Peyer's patch (tissue), 4 donors: ENCODE measurements around the gene RAPGEF5. TPM values are rescaled to one million over a fixed set of nuclear protein-coding genes. Genes with fewer than 3 reads are reported as not detected.

ENCODE experiments used
- DNase-seq, 3 donors: peaks; one replicate each; pipeline ENCODE4 v3.0.0-alpha.2; 2017 to 2019
- H3K27ac ChIP-seq, 4 donors: fragments of 200-600 bp; sonication (generic); one replicate each; pipeline ENCODE4 v1.5.1; 2016 to 2019
- H3K27me3 ChIP-seq, 2 donors: fragments of 200-600 bp; sonication (generic); one replicate each; pipeline ENCODE4 v1.5.1; 2019
- H3K36me3 ChIP-seq, 3 donors: fragments of 200-600 bp; sonication (generic); one replicate each; pipeline ENCODE4 v1.5.1; 2016 to 2019
- H3K4me1 ChIP-seq, 4 donors: fragments of 200-600 bp; sonication (generic); one replicate each; pipeline ENCODE4 v1.5.1; 2016 to 2019
- H3K4me3 ChIP-seq, 4 donors: fragments of 200-600 bp; sonication (generic); 1 replicate in 3 of 4; 2 replicates in 1 of 4; pipeline ENCODE4 v1.5.1; 2016 to 2019; ENCODE audit warnings: mild to moderate bottlenecking in 1 of 4
- H3K9me3 ChIP-seq, 4 donors: fragments of 200-600 bp; sonication (generic); one replicate each; pipeline ENCODE4 v1.5.1; 2016 to 2019; ENCODE audit warnings: mild to moderate bottlenecking in 1 of 4
- POLR2A ChIP-seq, 2 donors: fragments of 450-650 bp; IDR thresholded peaks; one replicate each; pipeline ENCODE4 v1.5.1; 2017; ENCODE audit warnings: antibody characterized with exemption in 2 of 2, mild to moderate bottlenecking in 2 of 2, moderate library complexity in 2 of 2
- total RNA-seq, 4 donors: library from RNA; depleted of rRNA; stranded (reverse); fragments of >200 nt; gene quantifications; one replicate each; pipeline ENCODE4 v1.1.0, GENCODE V29; 2016
- TF ChIP-seq, protein P1 (sequence below), 6 experiments: fragments of 450-650 bp in 4 of 6; fragments of 200-600 bp in 2 of 6; sonication (generic) in 1 of 6; IDR thresholded peaks; one replicate each; pipeline ENCODE4 v1.5.1; 2017 to 2019; ENCODE audit warnings: antibody characterized with exemption in 6 of 6, mild to moderate bottlenecking in 3 of 6, moderate library complexity in 1 of 6

The RAPGEF5 gene
- total RNA-seq, 4 donors from 2014 or later, result 92.8 to 144 (median 111) TPM

DNA sequence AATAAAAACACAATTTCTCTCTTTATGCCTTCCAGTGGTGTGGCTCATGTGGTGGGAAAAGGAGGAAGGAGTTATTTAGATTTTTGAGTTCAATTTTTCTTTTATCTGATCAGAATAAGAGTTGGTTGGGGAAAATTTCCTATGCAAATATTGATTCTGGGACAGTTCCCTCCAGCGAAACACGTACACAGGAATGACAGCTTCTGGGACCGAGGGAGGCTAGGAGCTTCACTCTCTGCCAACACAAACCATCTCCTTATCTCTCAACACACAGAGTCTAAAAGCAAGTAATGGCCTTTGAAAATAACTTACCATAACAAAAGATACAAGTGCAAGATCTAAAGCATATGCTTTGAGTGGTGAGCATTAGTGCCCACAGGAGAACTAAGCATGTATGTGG lies 122.7 kb downstream of the RAPGEF5 start:
- Histone ChIP-seq H3K27ac (no peak overlapping the region), H3K9me3 (no peaks in the 10 kb centered on the region), H3K4me3 (no peak overlapping the region), H3K4me1 (no peaks in the 10 kb centered on the region), H3K27me3 (no peaks in the 10 kb centered on the region), H3K36me3 (no peaks in the 10 kb centered on the region)
- TF ChIP-seq, protein P1, sequence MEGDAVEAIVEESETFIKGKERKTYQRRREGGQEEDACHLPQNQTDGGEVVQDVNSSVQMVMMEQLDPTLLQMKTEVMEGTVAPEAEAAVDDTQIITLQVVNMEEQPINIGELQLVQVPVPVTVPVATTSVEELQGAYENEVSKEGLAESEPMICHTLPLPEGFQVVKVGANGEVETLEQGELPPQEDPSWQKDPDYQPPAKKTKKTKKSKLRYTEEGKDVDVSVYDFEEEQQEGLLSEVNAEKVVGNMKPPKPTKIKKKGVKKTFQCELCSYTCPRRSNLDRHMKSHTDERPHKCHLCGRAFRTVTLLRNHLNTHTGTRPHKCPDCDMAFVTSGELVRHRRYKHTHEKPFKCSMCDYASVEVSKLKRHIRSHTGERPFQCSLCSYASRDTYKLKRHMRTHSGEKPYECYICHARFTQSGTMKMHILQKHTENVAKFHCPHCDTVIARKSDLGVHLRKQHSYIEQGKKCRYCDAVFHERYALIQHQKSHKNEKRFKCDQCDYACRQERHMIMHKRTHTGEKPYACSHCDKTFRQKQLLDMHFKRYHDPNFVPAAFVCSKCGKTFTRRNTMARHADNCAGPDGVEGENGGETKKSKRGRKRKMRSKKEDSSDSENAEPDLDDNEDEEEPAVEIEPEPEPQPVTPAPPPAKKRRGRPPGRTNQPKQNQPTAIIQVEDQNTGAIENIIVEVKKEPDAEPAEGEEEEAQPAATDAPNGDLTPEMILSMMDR (IDR thresholded peaks at IDR 0.05), result no peak
- TF ChIP-seq POLR2A (IDR thresholded peaks at IDR 0.05), result no peak
- no peak for DNase-seq

DNA sequence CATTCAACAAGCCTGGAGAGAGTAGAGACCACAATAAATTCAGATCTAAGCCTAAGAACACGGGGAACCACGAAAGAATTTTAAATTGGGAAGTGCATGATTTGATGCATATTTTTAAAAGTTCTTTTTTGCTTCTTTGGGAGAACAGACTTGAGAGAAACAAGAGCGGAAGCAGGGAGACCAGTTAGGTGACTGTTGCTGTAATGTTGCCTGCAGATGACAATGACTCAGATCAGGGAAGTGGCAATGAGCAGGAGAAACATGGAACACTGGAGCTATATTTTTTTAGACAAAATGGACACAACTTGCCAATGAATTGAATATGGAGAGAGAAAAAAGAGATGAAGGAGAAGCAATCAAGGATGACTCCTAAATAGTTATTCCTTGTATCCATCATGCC lies 125.1 kb downstream of the RAPGEF5 start:
- no peaks in the 10 kb centered on the region for H3K9me3 ChIP-seq
- no peak for DNase-seq
- H3K27me3 ChIP-seq, result no peaks in the 10 kb centered on the region
- H3K4me3 ChIP-seq, result no peak overlapping the region
- TF ChIP-seq, protein P1 (IDR thresholded peaks at IDR 0.05), result no peak
- TF ChIP-seq POLR2A (IDR thresholded peaks at IDR 0.05), result no peak
- no peaks in the 10 kb centered on the region for H3K36me3 ChIP-seq
- no peak overlapping the region for H3K27ac ChIP-seq
- H3K4me1 ChIP-seq, result no peaks in the 10 kb centered on the region

DNA sequence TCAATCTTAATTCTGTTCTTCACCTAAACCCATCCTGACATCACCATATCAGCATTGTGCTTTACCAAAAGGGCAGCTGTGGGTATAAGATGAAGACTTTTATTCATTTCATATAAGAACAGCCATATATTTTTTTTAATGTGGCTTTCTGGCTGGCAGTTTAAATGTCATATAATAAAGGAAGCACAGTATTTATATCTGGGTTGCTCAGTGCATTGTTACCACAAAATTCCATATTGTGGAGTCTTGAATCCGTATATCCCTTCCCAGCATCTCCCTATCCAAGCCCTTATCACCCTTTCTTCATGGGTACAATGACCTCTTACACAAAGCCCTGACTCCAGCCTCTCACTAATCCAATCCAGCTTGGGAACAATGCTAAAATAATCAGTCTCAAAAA lies 125.8 kb downstream of the RAPGEF5 start:
- Histone ChIP-seq H3K4me3 (no peak overlapping the region), H3K27me3 (no peaks in the 10 kb centered on the region), H3K36me3 (no peaks in the 10 kb centered on the region), H3K4me1 (no peaks in the 10 kb centered on the region), H3K9me3 (no peaks in the 10 kb centered on the region), H3K27ac (no peak overlapping the region)
- no peak for DNase-seq
- no peak for TF ChIP-seq POLR2A (IDR thresholded peaks at IDR 0.05)
- TF ChIP-seq, protein P1 (IDR thresholded peaks at IDR 0.05), result no peak

DNA sequence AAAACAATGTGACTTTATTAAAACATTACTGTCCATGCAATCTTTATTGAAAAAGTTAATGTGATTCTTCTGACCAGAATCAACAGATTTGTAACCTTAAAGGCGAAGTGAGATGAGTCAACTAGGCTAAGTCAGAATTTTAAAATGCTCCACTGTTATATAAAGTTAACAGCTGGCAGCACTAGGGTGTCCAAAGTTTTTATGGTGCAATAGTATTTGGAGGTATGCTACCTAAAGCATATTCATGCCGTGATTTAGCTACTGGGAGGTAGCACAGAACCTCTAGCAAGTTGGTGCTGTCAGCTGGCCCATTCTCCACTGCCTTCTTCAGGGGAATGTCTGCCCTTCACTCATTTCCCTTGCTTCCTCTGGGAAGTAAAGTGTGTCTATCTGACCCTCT lies 126.7 kb downstream of the RAPGEF5 start:
- TF ChIP-seq, protein P1 (IDR thresholded peaks at IDR 0.05), result no peak
- no peak for TF ChIP-seq POLR2A (IDR thresholded peaks at IDR 0.05)
- Histone ChIP-seq H3K4me1 (no peaks in the 10 kb centered on the region), H3K9me3 (no peaks in the 10 kb centered on the region), H3K27ac (no peak overlapping the region), H3K36me3 (no peaks in the 10 kb centered on the region), H3K27me3 (no peaks in the 10 kb centered on the region), H3K4me3 (no peak overlapping the region)
- no peak for DNase-seq

DNA sequence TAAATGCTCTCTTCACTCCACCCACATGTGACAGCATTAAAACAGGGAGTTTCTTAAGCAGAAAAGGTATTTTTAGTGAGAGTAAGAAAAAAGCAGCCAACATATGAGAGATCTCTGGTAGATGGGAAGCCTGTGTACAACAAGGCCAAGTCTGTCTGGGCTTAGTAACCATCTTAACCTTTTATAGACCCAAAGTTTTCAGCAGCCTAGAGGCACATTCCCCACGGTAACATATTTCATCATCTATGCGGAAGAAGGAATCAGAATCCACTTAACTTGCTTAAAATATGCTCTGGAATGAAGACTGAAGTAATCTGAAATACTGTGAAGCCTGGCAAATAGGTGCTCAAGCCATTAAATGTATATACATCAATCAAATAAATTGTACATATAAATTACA lies 127.8 kb downstream of the RAPGEF5 start:
- Histone ChIP-seq H3K9me3 (no peaks in the 10 kb centered on the region), H3K4me3 (no peak overlapping the region), H3K27me3 (no peaks in the 10 kb centered on the region), H3K4me1 (no peaks in the 10 kb centered on the region), H3K36me3 (no peaks in the 10 kb centered on the region), H3K27ac (no peak overlapping the region)
- TF ChIP-seq POLR2A (IDR thresholded peaks at IDR 0.05), result no peak
- TF ChIP-seq, protein P1 (IDR thresholded peaks at IDR 0.05), result no peak
- no peak for DNase-seq

DNA sequence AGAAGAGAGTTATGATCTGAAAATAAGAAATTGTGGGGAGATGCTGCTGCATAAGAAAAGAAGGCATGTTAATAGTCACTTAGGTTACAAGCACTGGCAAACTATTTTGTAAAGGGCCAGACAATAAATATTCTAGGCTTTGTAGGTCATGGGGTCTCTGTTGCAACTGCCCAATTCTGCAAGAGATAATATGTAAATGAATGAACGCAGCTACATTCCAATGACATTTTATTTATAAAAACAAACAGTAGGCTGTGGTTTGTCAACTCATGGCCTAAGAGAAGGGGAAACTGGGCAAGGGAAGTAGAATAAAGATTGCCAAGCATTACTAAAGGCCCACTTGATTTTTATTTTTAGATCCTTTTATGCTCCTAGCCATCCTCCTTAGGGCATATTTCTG lies 133.1 kb downstream of the RAPGEF5 start:
- H3K36me3 ChIP-seq, result no peaks in the 10 kb centered on the region
- no peak for DNase-seq
- no peaks in the 10 kb centered on the region for H3K9me3 ChIP-seq
- H3K4me1 ChIP-seq, result no peaks in the 10 kb centered on the region
- H3K27me3 ChIP-seq, result no peaks in the 10 kb centered on the region
- no peak overlapping the region for H3K27ac ChIP-seq
- no peak overlapping the region for H3K4me3 ChIP-seq
- TF ChIP-seq, protein P1 (IDR thresholded peaks at IDR 0.05), result no peak
- TF ChIP-seq POLR2A (IDR thresholded peaks at IDR 0.05), result no peak
